Hematopoietic multipotent progenitor cell treated with erythropoietin and hydrocortisone succinate and interleukin-3 and kit ligand, for 4 days (in vitro differentiated cells): Measurements from ENCODE around the gene UCN2.

ENCODE experiments used
- DNase-seq: peaks from one replicate; pipeline ENCODE4 v3.0.0-alpha.2; 2015

UCN2 gene, protein sequence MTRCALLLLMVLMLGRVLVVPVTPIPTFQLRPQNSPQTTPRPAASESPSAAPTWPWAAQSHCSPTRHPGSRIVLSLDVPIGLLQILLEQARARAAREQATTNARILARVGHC

DNA sequence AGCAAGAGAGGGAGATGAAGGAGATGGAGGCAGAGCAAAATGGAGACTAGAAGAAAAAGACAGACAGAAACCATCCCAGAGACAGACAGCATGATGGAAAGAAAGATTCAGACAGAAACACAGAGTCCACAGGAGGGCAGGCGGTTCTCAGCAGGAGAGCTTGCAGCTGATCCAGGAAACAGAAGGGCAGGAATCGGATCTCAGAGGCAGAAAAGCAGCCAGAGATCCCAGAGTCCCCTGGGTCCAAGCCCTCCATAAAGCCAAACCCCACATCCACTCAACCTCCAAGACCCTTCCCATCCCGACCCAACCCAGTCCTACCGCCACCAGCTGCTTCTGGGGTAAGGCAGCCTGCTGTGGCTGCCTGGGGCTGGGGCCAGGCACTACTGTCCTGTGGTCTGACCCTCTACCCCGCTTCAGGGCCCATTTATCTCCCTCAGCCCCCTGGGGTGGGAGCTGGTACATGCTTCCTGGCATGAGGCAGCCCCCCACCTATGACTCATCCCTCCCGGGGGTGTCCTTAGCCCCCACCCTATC is at the start of gene UCN2:
Gene UCN2, minus strand, starts transcription at position 400 of the 537 bp plus-strand sequence. CDS start 657 bp downstream, outside the sequence.
- peak; percentile 10 for DNase-seq

DNA sequence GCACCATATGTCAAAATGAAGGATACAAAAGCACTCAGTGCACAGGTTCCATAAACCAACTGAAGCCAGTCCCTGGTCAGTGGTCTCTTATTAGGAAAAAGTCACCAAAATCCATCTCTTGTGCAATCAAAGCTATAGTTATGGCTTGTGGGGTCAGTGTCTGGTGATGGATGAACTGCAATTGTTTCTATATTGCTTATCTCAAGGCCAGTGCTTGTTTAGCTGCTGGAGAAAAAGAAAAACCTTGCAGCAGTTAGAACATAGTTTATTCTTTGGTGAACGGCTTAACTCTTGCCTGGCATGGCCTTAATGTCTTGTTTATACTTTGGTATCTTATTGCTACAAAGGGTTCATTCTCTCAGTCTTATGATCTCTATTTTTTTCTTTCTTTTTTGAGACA is 48.7 kb upstream of the UCN2 start:
- DNase-seq, result no peak

DNA sequence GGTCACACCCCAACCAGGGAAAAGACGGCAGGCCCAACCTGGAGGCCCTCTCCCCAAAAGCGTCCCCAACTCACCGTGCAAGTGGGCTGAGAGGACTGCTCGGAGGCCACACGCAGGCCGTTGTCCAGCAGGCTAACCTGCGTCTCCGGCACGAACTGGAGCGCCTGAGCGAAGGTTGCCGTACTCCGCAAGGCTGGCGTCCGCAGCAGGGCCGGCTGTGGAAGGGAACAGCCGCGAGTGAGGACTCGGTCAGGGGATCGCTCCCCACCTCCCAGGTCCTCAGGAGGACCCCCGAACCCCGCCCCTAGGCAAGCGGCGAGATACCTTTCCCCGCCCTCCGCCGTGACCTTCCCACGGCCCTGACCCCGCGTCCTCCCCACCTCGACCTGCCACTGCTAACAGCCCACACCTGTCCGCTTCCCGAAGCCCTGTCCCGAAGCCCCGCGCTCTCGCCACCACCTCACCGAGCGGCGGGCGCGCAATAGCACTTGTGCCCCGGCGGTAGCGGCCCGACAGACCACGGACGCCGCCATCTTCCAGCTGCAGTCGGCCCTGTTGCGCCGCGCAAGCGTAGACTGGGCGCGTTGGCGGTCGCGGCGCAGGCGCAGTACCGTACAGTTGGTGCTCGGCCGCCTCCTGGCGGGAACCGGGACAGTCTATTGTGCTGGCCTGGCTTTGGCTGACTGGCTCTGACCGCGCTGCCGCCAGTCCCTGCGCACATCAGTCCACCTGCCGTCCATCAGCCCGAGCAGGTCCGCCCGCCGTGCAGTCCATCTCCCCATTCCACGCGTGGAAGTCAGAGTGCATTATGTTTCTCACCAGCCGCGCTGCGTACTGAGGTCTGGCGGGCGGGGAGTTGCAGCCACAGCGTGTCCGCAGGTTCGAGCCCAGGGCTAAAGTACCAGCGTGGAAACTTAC is 45.8 kb upstream of the UCN2 start, which contains the start of gene UQCRC1:
Gene UQCRC1, minus strand, starts transcription at position 559 of the 918 bp plus-strand sequence. Its CDS starts 26 bp downstream, at position 533.
- DNase-seq, result peak; percentile 97

DNA sequence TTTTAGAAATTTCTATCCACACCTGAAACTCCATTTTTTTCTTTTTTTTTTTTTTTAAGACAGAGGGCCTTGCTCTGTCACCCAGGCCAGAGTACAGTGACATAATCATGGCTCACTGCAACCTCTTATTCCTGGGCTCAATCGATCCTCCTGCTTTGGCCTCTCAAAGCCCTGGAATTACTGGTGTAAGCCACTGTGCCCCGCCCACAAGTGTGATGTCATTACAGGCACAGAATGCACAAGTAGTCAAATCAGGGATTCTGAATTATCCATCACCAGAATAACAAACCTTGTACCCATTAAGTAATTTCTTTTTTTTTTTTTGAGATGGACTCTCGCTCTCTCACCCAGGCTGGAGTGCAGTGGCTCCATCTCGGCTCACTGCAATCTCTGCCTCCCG is 43.9 kb upstream of the UCN2 start:
- DNase-seq, result peak; percentile 49

DNA sequence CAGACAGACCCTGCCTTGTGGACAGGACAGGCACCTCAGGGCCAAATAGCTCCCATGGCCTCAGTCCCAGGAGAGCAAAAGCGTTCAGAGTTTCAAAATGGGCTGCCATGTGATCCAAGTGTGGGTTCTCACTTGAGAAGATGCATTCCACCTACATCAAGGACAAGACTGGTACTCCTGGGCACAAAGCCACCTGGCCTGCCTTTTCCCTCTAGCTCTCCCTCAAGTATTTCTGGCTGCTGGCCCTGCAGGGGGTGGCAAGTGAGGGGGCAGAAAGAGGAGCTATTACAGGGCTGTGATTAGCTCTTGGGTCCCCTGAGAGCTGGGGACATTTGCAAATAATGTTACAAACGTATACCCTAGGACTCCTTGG is 38.0 kb upstream of the UCN2 start:
- no peak for DNase-seq

DNA sequence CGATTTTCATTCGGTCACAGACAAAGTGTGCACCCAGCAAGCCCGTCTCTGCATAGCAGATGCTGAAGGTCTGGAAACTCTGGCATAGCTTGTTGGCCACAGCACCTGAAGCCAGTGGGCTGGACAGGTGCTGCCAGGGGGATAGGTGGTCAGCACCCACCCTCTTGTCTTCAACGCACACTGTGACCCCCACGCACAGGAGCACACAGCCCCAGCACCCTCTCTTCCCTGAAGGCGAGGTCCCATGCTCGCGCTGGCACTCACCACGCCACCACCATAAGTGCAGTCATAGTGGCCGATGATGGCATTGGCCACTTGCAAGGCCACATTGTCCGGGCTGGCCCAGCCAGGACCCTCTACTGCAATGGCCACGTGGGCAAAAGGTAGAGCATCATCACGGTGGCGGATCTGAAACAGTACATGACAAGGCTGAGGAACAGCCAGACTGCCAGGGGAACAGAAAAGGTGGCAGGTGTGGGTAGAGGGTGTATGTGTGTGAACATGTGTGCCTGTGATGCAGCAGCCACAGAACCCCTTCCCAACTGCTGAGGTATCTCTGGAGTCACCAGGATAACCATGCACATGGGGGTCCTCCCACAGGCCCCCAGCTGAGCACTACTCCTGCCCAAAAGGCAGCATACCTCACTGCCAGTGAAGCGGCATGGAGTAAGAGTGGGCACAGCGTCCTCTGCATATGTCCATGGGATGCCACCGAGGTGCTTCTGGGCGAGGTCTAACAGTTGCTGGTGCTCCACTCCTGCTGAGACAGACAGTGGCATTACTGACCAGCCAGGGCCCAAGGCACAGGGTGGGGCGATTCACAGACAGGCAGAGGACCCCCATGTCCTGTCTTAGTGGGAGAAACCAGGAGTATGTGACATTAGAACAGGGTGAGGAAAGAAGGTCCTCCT is 37.4 kb upstream of the UCN2 start:
- DNase-seq, result no peak

DNA sequence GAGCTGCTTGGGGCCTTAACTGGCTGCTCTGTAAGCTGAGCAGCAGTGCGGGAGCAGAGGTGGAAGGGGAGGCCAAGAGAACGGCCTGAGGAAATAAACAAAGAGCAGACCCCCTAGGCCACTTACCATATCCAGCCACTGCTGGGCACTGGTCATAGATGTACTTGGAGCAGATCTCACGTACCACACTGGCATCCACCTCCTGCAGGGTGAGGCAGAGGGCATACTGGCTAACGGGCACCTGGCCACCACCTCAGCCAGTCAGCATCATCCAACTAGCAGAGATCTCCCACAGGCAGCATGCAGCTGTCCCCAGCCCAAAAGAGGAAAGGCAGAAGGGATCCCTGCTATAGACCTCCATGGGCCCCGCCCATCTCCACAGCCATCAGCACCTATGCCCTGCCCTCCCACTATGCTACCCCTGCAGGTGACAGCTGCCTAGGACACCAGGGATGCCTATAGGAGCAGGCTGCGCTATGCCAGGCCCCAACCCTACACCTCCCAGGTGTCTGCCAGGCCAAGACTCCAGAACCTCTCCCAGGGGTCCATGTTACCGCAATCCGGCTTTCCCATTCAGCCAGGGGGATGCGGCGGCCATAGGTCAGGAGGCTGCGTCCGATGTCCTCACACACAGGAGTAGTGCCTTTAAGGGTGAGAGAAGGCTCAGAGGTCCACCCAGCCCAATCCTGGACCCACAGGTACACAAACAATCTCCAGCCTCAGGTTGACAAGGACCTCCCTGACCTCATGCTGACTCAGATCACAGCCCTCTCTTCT is 36.1 kb upstream of the UCN2 start:
- DNase-seq, result no peak

DNA sequence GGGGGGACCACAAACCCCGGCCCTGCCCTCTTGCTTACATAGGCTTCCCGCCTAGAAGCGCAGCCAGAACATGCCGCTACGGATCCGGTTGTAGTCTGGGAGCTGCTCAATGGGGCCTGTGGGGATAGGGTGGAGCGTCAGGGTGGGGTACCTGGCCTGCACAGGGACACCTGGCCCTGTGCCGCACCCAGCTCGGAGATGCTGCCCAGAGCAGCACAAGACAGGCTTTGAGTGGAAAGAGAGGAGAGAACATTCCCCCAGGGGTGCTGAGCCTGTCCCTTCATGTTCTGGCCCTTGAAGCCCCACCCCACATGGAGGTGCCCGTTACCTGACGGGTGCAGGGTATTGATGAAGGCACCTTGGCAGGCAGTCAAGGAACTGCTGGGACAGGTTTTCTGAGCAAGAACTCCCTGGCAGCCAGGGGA is 35.5 kb upstream of the UCN2 start:
- no peak for DNase-seq

DNA sequence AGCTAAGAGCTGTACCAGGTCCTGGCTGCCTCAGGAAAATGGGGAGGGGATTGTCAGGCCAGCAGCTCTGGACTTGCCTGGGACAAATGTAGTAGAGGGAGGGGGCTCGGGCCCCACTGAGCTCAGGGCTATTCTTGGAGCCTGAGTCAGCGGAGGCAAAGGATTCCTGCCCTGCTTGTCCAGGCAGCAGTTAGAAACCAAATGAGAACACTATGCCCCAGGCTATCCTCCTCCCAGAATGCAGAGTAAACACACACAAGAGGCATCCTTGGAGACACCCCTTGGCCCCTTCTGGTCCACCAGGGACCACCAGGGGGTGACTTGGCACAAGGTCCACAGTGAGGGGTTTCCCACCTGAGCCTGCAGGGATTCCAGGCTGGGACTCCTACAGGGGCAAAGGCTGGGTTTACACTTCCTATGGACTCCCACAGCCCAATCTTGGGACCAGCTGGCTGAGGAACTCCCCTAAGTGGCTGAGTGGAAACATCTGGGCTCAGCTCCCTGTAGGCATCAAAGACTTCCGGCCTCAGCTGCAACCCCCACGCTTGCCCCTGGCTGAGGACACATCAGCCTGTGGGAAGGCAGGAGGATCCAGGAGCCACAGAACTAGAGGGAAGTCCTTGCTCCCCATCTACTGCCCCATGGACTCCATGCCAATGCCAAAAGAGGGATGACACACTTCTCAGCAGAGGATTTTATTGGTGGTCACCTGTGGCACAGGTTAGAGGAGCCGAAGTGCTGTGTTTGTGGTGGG is 34.9 kb upstream of the UCN2 start:
- DNase-seq, result no peak

DNA sequence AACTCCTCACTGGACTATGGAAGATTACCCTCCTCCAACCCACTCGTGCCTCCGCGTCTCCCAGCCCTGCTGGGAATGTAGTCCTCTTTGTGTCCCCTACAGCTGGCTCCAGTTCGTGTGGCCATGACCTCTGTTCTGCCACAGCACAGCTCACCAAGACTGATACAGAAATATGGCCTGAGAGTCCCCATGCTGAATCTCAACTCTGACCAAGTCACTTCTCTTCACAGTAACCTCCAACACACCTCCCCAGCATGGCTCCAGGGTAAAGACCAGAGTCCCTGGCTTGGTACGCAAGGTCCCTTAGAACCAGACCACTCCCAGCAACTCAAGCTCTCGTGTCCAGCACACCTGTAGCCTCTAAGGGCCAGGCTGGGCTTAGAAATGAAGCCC is 33.8 kb upstream of the UCN2 start:
- no peak for DNase-seq

DNA sequence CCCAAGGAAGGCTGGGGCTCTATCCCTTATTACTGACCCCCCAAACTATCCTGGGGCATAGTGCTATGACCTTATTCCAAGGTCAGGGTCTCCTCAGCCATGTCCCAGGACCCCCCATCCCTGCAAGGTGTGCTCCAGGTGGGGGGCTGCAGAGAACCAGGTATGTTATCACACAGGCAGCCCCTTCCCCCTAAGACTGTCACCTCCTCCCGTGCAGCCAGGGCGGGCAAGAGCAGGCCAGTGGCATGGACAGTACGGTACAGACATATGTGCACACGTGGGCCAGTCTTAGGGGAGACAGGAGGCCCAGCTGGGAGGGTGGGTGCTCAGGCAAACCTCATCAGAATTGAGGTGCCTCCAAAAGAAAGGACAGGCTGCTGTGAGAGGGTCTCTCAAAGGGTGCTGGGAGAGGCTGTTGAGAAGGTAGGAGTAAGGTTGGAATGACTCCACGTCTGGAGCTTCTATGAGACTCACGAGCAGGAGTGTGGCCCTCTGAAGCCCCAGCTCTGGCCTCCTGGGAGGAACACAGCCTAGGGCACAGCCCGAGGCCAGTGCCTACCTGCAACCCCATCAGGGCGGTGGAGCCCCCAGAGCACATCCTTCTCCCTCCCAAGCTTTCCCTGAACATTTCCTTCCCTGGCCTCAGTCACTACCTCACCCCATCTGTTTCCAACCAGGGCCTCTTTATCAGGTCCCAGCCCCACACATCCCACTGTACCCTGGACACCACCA is 33.3 kb upstream of the UCN2 start:
- no peak for DNase-seq

DNA sequence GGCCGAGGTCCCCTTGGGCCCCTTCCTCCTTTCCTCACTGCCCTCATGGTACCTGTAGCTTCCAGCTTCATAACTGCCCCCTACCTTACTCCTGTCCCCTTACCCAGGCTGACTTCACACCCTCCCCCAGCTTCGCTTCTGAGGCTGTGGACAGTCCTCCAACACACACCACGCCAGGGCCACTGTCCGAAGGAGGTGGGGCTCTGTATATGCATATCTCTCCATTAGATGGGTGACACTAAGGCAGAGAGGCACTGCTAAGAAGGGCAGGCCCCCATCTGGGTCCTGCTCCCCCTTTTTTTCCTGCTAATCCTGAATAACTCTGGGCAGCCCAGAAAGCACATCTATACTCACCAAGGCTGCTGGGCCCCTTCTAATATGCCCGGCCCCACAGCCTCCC is 32.6 kb upstream of the UCN2 start:
- no peak for DNase-seq

DNA sequence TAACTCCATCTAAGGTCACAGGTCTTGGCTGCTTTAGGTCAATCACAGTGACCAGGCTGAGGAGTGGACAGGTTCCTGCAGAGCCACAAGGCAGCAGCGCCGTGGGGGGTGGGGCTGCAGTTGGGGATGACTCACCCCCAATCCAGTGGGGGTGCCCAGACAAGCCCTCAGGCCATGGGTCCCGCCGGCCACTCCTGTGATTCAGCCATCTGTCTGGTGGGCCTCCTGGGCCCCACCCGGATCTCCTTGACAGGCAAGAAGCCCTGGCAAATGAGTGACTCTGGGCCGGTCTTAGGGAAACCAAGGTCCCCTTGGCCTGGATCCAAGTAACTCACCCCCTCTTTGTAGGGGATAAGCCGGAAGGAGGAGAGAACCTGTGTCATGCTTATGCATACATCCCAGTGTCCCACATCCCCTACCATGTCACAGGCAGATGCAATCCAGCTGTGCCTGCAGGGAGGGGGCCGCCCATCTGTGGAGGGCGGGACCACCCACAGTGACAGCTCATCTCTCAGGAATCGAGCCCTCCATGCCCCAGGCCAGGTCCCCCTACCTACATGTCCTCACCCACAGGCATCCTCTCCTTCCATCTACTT is 32.0 kb upstream of the UCN2 start:
- DNase-seq, result peak; percentile 37

DNA sequence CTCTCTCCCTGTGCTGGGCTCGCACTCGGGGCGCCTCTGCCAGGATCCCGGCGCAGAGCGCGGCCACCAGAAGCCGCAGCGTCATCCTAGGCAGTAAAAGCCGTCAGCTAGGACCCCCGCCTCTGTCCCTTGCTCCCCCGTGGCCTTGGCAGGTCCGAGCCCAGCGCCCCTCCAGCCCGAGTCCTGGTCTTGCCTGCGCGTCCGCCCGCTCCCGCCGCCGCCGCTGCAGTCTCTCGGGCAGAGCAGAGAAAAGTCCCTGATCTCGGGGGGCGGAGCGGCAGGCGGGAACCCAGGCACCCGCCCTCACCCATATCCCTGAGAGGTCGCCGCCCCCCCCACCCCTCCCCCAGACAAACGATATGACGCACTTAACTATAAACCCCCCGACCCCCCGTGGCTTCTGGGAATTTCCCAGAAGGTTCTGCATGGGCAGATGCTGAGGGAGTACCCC is 31.5 kb upstream of the UCN2 start, which contains the start of gene COL7A1:
Gene COL7A1, minus strand, starts transcription at position 255 of the 451 bp plus-strand sequence. Its CDS starts 170 bp downstream, at position 85.
- no peak for DNase-seq

DNA sequence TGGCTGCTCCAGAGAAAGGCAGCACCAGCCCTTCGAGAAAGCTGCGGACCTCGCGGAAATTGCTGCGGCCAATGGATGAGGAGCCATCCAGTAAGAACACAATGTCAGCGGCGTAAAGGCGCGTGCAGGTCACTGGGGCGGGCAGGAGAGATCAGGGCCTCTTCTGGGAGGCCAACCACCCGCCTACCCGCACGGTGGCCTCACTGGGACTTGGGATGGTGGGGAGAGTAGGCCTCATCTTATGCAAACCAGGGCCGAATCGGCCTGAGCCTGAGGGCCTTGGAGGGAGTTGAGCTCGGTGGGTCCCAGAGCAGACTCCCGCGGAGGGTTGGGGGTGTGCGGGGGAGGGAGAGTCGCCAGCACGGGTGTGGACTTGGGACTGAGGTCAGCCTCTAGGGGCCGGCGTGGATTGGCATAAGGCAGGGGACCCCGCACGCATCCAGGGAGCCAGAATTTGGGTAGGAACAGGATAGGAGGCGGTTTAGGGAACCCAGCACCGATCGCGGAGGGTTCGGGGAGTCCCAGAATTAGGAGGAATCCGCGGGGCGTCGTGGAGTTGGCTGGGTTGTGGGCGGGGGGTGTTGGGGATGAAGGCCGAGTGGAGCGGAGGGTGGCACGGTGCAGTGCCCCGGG is 31.0 kb upstream of the UCN2 start:
- no peak for DNase-seq

DNA sequence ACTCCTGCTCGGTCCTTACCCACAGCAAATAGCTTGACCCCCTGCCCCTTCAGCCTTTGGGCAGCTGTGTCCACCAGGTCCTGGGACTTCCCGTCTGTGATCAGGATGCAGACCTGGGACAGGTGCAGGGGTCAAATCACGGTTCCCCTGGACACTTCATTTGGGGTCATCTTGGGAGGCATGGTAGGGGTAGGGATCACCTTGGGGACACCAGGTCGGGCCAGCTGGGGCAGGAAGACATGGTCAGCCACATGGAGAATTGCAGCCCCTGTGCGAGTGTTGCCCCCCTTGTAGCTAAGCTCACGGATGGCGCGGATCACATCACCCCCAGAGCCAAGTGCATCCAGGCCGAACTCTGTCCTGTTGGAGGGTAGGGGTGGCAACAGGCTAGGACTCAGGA is 29.8 kb upstream of the UCN2 start:
- DNase-seq, result no peak

DNA sequence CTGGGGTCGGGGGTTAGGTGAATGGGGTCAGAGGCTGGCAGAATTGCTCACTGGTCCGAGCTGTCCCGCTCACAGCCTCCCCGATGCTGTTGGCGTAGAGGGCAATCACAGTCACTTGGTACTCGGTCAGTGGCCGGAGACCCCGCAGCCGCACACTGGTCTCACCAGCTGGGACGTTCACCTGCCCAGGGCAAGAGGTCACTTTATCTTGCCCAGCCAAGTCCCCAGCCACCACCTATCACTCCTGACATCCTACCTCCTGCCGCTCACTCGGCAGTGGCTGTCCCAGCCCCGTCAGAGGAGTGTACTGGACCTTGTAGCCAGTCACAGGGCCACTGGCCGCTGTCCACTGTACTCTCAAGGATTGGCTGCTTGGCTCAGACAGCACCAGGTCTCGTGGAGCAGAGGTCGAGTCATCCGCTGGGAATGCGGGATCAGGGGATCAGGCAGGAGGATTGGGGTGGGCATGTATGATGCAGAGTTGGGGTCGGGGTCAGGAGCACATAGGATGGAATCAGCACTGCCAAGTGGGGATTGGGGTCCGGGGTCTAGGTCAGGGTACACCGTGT is 29.0 kb upstream of the UCN2 start:
- no peak for DNase-seq

DNA sequence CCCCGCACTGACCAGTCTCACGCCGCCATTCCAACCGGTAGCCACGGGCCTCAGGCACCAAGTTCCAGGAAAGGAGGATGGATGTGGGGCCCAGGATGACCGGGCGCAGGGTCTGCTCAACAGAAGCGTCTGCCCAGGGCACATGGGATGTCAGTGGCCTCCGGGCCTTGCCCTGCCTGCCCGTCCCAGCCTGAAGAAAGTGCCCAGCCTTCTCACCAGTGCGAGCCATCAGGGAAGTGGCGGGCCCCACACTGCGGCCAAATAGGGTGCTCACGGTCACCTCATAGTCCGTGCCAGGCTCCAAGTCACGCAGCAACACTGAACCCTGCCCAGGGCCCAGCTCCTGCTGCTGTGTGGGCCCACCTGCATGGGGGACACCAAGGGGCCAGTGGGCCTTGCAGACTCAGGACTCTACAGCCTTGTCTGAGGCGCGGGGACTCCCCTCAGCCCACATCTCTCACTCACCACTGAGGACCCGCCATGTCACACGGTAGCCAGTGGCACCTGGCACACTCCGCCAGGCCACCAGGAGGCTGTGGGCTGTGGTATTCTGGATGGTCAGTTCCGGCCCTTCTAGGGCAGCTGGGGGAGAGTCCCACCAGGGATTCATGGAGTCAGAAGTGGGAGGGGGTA is 28.4 kb upstream of the UCN2 start:
- no peak for DNase-seq

DNA sequence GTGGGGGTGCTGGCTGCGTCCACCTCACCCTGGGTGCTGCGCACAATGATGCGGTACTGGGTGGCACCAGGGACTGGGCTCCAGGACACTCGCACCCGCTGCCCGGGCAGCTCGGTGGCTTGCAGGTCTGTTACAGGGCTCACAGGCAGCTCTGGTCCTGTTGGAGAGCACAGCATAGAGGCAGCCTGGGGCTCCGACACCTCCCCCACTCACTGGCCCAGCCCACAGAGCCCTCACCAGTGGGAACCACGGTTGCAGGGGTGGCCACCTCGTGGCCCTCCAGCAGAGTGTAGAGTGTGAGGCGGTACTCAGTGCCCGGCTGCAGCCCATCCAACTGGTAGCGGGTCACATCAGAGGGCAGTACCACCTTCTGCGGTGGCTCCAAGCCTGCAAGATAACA is 27.9 kb upstream of the UCN2 start:
- no peak for DNase-seq
